22Rv1 (cell line): Measurements from ENCODE around the gene SMAP2.

ENCODE experiments used
- ZFX ChIP-seq: fragments of 450-650 bp; IDR thresholded peaks from 2 replicates; pipeline ENCODE4 v1.6.1; 2017; ENCODE audit warnings: antibody characterized with exemption, borderline replicate concordance
- TF ChIP-seq, protein P1 (sequence below): fragments of 450-650 bp; IDR thresholded peaks from 2 replicates; pipeline ENCODE4 v1.5.1; 2017; ENCODE audit warnings: mild to moderate bottlenecking

DNA sequence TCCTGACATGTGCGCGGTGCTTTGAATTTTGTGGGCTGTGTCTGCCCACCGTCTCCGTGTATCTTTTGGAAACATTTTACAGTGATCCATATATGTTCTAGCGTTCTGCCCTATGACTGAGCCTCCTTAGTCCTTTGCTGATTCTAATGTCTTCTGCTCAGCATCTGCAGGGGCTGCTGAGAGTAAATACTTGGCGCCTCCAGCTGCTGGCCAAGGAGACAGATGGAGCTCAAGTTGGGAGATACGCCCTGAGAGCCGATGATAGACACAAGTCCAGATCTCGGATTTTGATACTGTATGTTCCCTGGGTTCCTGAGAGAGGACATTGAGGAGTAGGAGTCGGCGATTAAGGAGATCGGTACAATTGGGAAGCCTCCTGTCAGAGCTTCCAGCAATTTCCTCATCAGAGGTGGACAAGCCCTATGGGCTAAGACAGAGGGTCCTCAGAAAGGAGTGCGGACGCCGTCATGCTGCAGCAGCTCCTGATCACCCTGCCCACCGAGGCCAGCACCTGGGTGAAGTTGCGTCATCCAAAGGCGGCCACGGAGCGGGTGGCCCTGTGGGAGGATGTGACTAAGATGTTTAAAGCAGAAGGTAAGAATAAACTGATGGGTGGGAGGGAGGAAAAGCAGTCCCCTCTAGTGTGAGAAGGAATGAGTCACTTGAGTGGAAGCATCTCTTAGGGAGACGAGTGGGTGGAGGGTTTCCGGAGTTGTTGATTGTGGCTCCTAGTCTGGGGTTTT, 77.1 kb downstream of the SMAP2 start:
- TF ChIP-seq, protein P1, sequence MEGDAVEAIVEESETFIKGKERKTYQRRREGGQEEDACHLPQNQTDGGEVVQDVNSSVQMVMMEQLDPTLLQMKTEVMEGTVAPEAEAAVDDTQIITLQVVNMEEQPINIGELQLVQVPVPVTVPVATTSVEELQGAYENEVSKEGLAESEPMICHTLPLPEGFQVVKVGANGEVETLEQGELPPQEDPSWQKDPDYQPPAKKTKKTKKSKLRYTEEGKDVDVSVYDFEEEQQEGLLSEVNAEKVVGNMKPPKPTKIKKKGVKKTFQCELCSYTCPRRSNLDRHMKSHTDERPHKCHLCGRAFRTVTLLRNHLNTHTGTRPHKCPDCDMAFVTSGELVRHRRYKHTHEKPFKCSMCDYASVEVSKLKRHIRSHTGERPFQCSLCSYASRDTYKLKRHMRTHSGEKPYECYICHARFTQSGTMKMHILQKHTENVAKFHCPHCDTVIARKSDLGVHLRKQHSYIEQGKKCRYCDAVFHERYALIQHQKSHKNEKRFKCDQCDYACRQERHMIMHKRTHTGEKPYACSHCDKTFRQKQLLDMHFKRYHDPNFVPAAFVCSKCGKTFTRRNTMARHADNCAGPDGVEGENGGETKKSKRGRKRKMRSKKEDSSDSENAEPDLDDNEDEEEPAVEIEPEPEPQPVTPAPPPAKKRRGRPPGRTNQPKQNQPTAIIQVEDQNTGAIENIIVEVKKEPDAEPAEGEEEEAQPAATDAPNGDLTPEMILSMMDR = no peak
- no peak for TF ChIP-seq ZFX
